ENCODE measurements around the gene USP48.
"Not testable (repeated sequence)": the region's sequence is repeated elsewhere in the genome, so short reads cannot be mapped to it uniquely, and the experiment has no call there.

The USP48 gene

GRCh38 chr1:21774835-21775549, 8.0 kb downstream of the USP48 start:
- DNase-seq = no peak

- no peak for DNase-seq
Measured at GRCh38 chr1:21773585-21773984, 9.4 kb downstream of the USP48 start.

GRCh38 chr1:21771672-21772071, 11.3 kb downstream of the USP48 start:
- not testable (repeated sequence) for DNase-seq

- DNase-seq = not testable (repeated sequence)
Measured at GRCh38 chr1:21770602-21771001, 12.3 kb downstream of the USP48 start.

- no peak for DNase-seq
Measured at GRCh38 chr1:21770201-21770600, 12.7 kb downstream of the USP48 start.

- DNase-seq = not testable (repeated sequence)
Measured at GRCh38 chr1:21767106-21767505, 15.8 kb downstream of the USP48 start.

GRCh38 chr1:21766210-21766609, 16.7 kb downstream of the USP48 start:
- no peak for DNase-seq

GRCh38 chr1:21764615-21765423, 18.1 kb downstream of the USP48 start:
- no peak for DNase-seq

GRCh38 chr1:21763694-21764419, 19.1 kb downstream of the USP48 start:
- no peak for DNase-seq

- DNase-seq = no peak
Measured at GRCh38 chr1:21763236-21763635, 19.7 kb downstream of the USP48 start.

GRCh38 chr1:21762022-21762404, 20.9 kb downstream of the USP48 start:
- DNase-seq = no peak

GRCh38 chr1:21761052-21761451, 21.9 kb downstream of the USP48 start:
- no peak for DNase-seq

GRCh38 chr1:21759818-21760217, 23.1 kb downstream of the USP48 start:
- DNase-seq = no peak

GRCh38 chr1:21759182-21759581, 23.8 kb downstream of the USP48 start:
- DNase-seq = no peak

GRCh38 chr1:21758614-21759013, 24.3 kb downstream of the USP48 start:
- DNase-seq = no peak

- no peak for DNase-seq
Measured at GRCh38 chr1:21756393-21757089, 26.4 kb downstream of the USP48 start.

- DNase-seq = no peak
Measured at GRCh38 chr1:21755067-21755466, 27.9 kb downstream of the USP48 start.

- DNase-seq = no peak
Measured at GRCh38 chr1:21754583-21754982, 28.4 kb downstream of the USP48 start.

GRCh38 chr1:21752186-21752585, 30.8 kb downstream of the USP48 start:
- DNase-seq = no peak

GRCh38 chr1:21751281-21751680, 31.7 kb downstream of the USP48 start:
- no peak for DNase-seq

- DNase-seq = no peak
Measured at GRCh38 chr1:21750841-21751240, 32.1 kb downstream of the USP48 start.

- DNase-seq = no peak
Measured at GRCh38 chr1:21749859-21750468, 33.0 kb downstream of the USP48 start.

GRCh38 chr1:21749109-21749508, 33.8 kb downstream of the USP48 start:
- no peak for DNase-seq
